Liver (tissue), 9 donors: ENCODE results near the gene WDR90. TPM values are rescaled to one million over a fixed set of nuclear protein-coding genes. Genes with fewer than 3 reads are reported as not detected.
A peak's percentile ranks its signal among the peaks of the same experiment; 100 is the strongest.
"Not testable (repeated sequence)": the region's sequence is repeated elsewhere in the genome, so short reads cannot be mapped to it uniquely, and the experiment has no call there.

Source experiments
- DNase-seq: peaks from one replicate; pipeline ENCODE4 v3.0.0-alpha.2; 2017; ENCODE audit warnings: low spot score
- H3K27ac ChIP-seq, 2 donors: one replicate each; pipeline ENCODE4 v1.7.0; 2013; ENCODE audit warnings: inconsistent platforms in 2 of 2, low read length in 2 of 2, control low read depth in 1 of 2, low read depth in 1 of 2, mild to moderate bottlenecking in 1 of 2
- H3K27me3 ChIP-seq, 4 donors: one replicate each; pipeline versions ENCODE4 v1.6.1 to v1.7.0; 2013; ENCODE audit warnings: low read length in 3 of 4, inconsistent platforms in 1 of 4, mild to moderate bottlenecking in 1 of 4, moderate library complexity in 1 of 4; ENCODE audit not compliant: control insufficient read depth in 4 of 4, insufficient read depth in 4 of 4
- H3K36me3 ChIP-seq, 4 donors: one replicate each; pipeline versions ENCODE4 v1.6.1 to v1.7.0; 2013; ENCODE audit warnings: low read length in 3 of 4, mild to moderate bottlenecking in 3 of 4, low read depth in 1 of 4, moderate library complexity in 1 of 4; ENCODE audit not compliant: control insufficient read depth in 4 of 4, insufficient read depth in 3 of 4
- H3K4me1 ChIP-seq, 4 donors: one replicate each; pipeline versions ENCODE4 v1.6.1 to v1.7.0; 2013; ENCODE audit warnings: low read length in 3 of 4, mild to moderate bottlenecking in 3 of 4, moderate library complexity in 1 of 4; ENCODE audit not compliant: control insufficient read depth in 4 of 4, insufficient read depth in 4 of 4
- H3K4me3 ChIP-seq, 3 donors: one replicate each; pipeline versions ENCODE4 v1.6.1 to v1.7.0; 2013; ENCODE audit warnings: low read length in 3 of 3, control low read depth in 1 of 3, low read depth in 1 of 3, mild to moderate bottlenecking in 1 of 3
- H3K9ac ChIP-seq, 2 donors: one replicate each; pipeline ENCODE4 v1.7.0; 2013; ENCODE audit warnings: low read length in 2 of 2, mild to moderate bottlenecking in 2 of 2, moderate library complexity in 2 of 2, control low read depth in 1 of 2, low read depth in 1 of 2
- H3K9me3 ChIP-seq, 4 donors: one replicate each; pipeline versions ENCODE4 v1.6.1 to v1.7.0; 2013; ENCODE audit warnings: low read length in 3 of 4; ENCODE audit not compliant: control insufficient read depth in 4 of 4
- ATF3 ChIP-seq: IDR thresholded peaks from 2 replicates; pipeline ENCODE4 v1.6.1; 2016; ENCODE audit warnings: antibody characterized with exemption
- CTCF ChIP-seq: fragments of 150-350 bp; IDR thresholded peaks from 2 replicates; pipeline ENCODE4 v1.5.1; 2017; ENCODE audit warnings: improper control_type of control experiment, low read depth, low read length; ENCODE audit not compliant: missing input control
- FOXA2 ChIP-seq: IDR thresholded peaks from 2 replicates; pipeline ENCODE4 v1.6.1; 2016; ENCODE audit warnings: antibody characterized with exemption
- GABPA ChIP-seq, 2 donors: IDR thresholded peaks in 1 of 2; conservative IDR thresholded peaks in 1 of 2; 2 replicates each; pipeline ENCODE4 v1.6.1; 2016; ENCODE audit warnings: antibody characterized with exemption in 2 of 2, mild to moderate bottlenecking in 1 of 2, moderate library complexity in 1 of 2
- HNF4A ChIP-seq, 2 donors: conservative IDR thresholded peaks; 2 replicates each; pipeline ENCODE4 v1.6.1; 2016; ENCODE audit warnings: antibody characterized with exemption in 2 of 2, mild to moderate bottlenecking in 2 of 2
- HNF4G ChIP-seq: IDR thresholded peaks from 2 replicates; pipeline ENCODE4 v1.6.1; 2016; ENCODE audit warnings: antibody characterized with exemption
- JUND ChIP-seq, 2 donors: IDR thresholded peaks; 2 replicates each; pipeline ENCODE4 v1.6.1; 2016; ENCODE audit warnings: antibody characterized with exemption in 2 of 2
- MAX ChIP-seq: IDR thresholded peaks from 2 replicates; pipeline ENCODE4 v1.6.1; 2016; ENCODE audit warnings: antibody characterized with exemption
- REST ChIP-seq: IDR thresholded peaks from 2 replicates; pipeline ENCODE4 v1.6.1; 2016; ENCODE audit warnings: antibody characterized with exemption, mild to moderate bottlenecking
- YY1 ChIP-seq: IDR thresholded peaks from 2 replicates; pipeline ENCODE4 v1.6.1; 2016; ENCODE audit warnings: antibody characterized with exemption, mild to moderate bottlenecking
- ZBTB33 ChIP-seq: IDR thresholded peaks from 2 replicates; pipeline ENCODE4 v1.6.1; 2016; ENCODE audit warnings: antibody characterized with exemption
- WGBS: extraction: QIAGEN DNeasy Blood & Tissue Kit; methylation state at CpG from one replicate; pipeline ENCODE4 v1.1.7; 2013; 5-methylcytosine and 5-hydroxymethylcytosine counted together
- polyA plus RNA-seq, 2 donors: library from polyadenylated mRNA; stranded (reverse) in 1 of 2; unstranded in 1 of 2; fragments of 200-250 nt in 1 of 2; fragments of >200 nt in 1 of 2; fragmentation: Nextera tagmentation in 1 of 2; extraction: Ambion mirVana in 1 of 2; gene quantifications; one replicate each; pipeline versions ENCODE4 v1.2.1 to v1.2.3, GENCODE V29; 2013 to 2015
- total RNA-seq, 2 donors: library from RNA; depleted of rRNA; stranded (reverse); fragments of >200 nt; gene quantifications; one replicate each; pipeline ENCODE4 v1.2.3, GENCODE V29; 2014
- donor health status: healthy.
- donor health status: healthy.
- donor health status: healthy.
- donor health status: healthy.
- donor health status: healthy.

The WDR90 gene
- total and polyA plus RNA-seq, 4 donors, result 4.7 to 13.4 (median 7.9) TPM

- peak overlapping the region; percentile 69 to 87 for H3K9ac ChIP-seq
- WGBS, result 84% methylated on average over 26 of the region's 26 CpGs
- peak overlapping the region in 1 of 2 donors; percentile 71 for H3K27ac ChIP-seq
- H3K4me1 ChIP-seq, result peaks cover 16 to 34% (median 26%) of the 10 kb centered on the region in 4 donors
- DNase-seq, result no peak
- H3K27me3 ChIP-seq, result peaks cover 0 to 4% (median 1%) of the 10 kb centered on the region in 4 donors
- peak overlapping the region; percentile 73 to 98 (median 93) for H3K4me3 ChIP-seq
- peaks cover 0 to 7% (median 0%) of the 10 kb centered on the region in 4 donors for H3K36me3 ChIP-seq
- TF ChIP-seq GABPA (IDR thresholded peaks at IDR 0.05 in 1 of 2, conservative IDR thresholded peaks at IDR 0.05 in 1 of 2) (no peak), CTCF (no peak), ZBTB33 (no peak), JUND (IDR thresholded peaks at IDR 0.05) (no peak), HNF4A (conservative IDR thresholded peaks at IDR 0.05) (no peak), ATF3 (no peak), YY1 (no peak), REST (no peak), HNF4G (no peak), FOXA2 (no peak), MAX (no peak)
- H3K9me3 ChIP-seq, result no peaks in the 10 kb centered on the region
Observed at GRCh38 chr16:689175-689897, 40.2 kb downstream of the WDR90 start.

GRCh38 chr16:691242-691641 lies 42.1 kb downstream of the WDR90 start:
- not testable (repeated sequence) for H3K36me3 ChIP-seq, H3K27ac ChIP-seq, H3K4me3 ChIP-seq, DNase-seq, H3K9ac ChIP-seq, H3K9me3 ChIP-seq, H3K27me3 ChIP-seq
- peaks cover 14 to 30% (median 24%) of the 10 kb centered on the region in 4 donors for H3K4me1 ChIP-seq
- WGBS, result 85% methylated on average over 16 of the region's 16 CpGs
